Stomach (tissue), 9 donors: ENCODE data around the gene VWF. TPM values are rescaled to one million over a fixed set of nuclear protein-coding genes. Genes with fewer than 3 reads are reported as not detected.
A peak's percentile ranks its signal among the peaks of the same experiment; 100 is the strongest.

ENCODE experiments used
- DNase-seq, 2 donors: peaks; one replicate each; pipeline versions ENCODE4 v3.0.0 to v3.0.0-alpha.2; 2013 to 2019
- H3K27ac ChIP-seq, 5 donors: fragments of 200-600 bp in 4 of 5; sonication (generic) in 4 of 5; one replicate each; pipeline ENCODE4 v1.5.1; 2013 to 2019; ENCODE audit warnings: mild to moderate bottlenecking in 1 of 5, moderate library complexity in 1 of 5
- H3K27me3 ChIP-seq, 3 donors: fragments of 200-600 bp; sonication (generic); one replicate each; pipeline ENCODE4 v1.5.1; 2017 to 2019; ENCODE audit warnings: mixed run types in 1 of 3
- H3K36me3 ChIP-seq, 4 donors: fragments of 200-600 bp; sonication (generic); 1 replicate in 3 of 4; 2 replicates in 1 of 4; pipeline ENCODE4 v1.5.1; 2016 to 2019
- H3K4me1 ChIP-seq, 4 donors: fragments of 200-600 bp; sonication (generic); one replicate each; pipeline ENCODE4 v1.5.1; 2016 to 2019
- H3K4me3 ChIP-seq, 4 donors: fragments of 200-600 bp; sonication (generic) in 3 of 4; one replicate each; pipeline ENCODE4 v1.5.1; 2016 to 2019; ENCODE audit warnings: mild to moderate bottlenecking in 1 of 4
- H3K9me3 ChIP-seq, 4 donors: fragments of 200-600 bp; sonication (generic); one replicate each; pipeline ENCODE4 v1.5.1; 2016 to 2019
- CTCF ChIP-seq, 7 experiments: fragments of 450-650 bp in 4 of 7; fragments of 200-600 bp in 3 of 7; sonication (generic) in 3 of 7; IDR thresholded peaks; one replicate each; pipeline ENCODE4 v1.5.1; 2016 to 2019; ENCODE audit warnings: antibody characterized with exemption in 7 of 7, control low read depth in 2 of 7, mild to moderate bottlenecking in 1 of 7
- EP300 ChIP-seq: sonication (generic); formaldehyde crosslinking; IDR thresholded peaks from one replicate; pipeline ENCODE4 v1.6.1; 2017; ENCODE audit warnings: antibody characterized with exemption
- POLR2A ChIP-seq, 4 donors: fragments of 450-650 bp; IDR thresholded peaks; one replicate each; pipeline ENCODE4 v1.6.1; 2016; ENCODE audit warnings: antibody characterized with exemption in 4 of 4, control low read depth in 2 of 4, mild to moderate bottlenecking in 1 of 4, moderate library complexity in 1 of 4
- POLR2AphosphoS5 ChIP-seq, 3 donors: sonication (generic); formaldehyde crosslinking; IDR thresholded peaks; one replicate each; pipeline ENCODE4 v1.6.1; 2016; ENCODE audit warnings: antibody characterized with exemption in 3 of 3
- WGBS, 5 donors: extraction: QIAGEN DNeasy Blood & Tissue Kit in 3 of 5; methylation state at CpG; one replicate each; pipeline versions ENCODE4 v1.1.5 to v1.1.7; 2013 to 2018; 5-methylcytosine and 5-hydroxymethylcytosine counted together
- intact Hi-C: fragments of 100-400 bp; cut with DNase I; formaldehyde crosslinking; loops from one replicate; pipeline ENCODE4 v1.15.1; 2023; ENCODE audit warnings: low total_unique reads
- polyA plus RNA-seq, 3 donors: library from polyadenylated mRNA; stranded (reverse); fragments of 200-250 nt; gene quantifications; one replicate each; pipeline ENCODE4 v1.2.3, GENCODE V29; 2013
- total RNA-seq, 5 donors: library from RNA; depleted of rRNA; stranded (reverse); fragments of >200 nt; gene quantifications; one replicate each; pipeline versions ENCODE4 v1.1.0 to v1.2.3, GENCODE V29; 2014 to 2016
- donor health status: healthy with polysubstance abuse.
- donor health status: Bipolar disorder and iron deficiency.
- donor health status: healthy.

Gene VWF
- total and polyA plus RNA-seq, 8 donors: 3.1 to 103 (median 50.2) TPM

- no peaks in the 10 kb centered on the region for H3K36me3 ChIP-seq
- 24 to 41% (median 36%) methylated on average over 7 of the region's 7 CpGs for WGBS, 5 donors
- H3K4me1 ChIP-seq: peaks cover 8 to 24% (median 16%) of the 10 kb centered on the region in 4 donors
- intact Hi-C loops: no loop called here
- DNase-seq: peak in 1 of 2 donors; percentile 84
- H3K27ac ChIP-seq: peak overlapping the region in 3 of 5 donors; percentile 6 to 55 (median 53)
- H3K9me3 ChIP-seq: no peaks in the 10 kb centered on the region
- no peak for TF ChIP-seq EP300
- no peak for TF ChIP-seq POLR2A (IDR thresholded peaks at IDR 0.05)
- TF ChIP-seq POLR2AphosphoS5 (IDR thresholded peaks at IDR 0.05): no peak
- TF ChIP-seq CTCF (IDR thresholded peaks at IDR 0.05): no peak
- no peak overlapping the region for H3K4me3 ChIP-seq
- no peaks in the 10 kb centered on the region for H3K27me3 ChIP-seq
Observed at GRCh38 chr12:6084261-6084968, 40.1 kb downstream of the VWF start.

GRCh38 chr12:6083601-6084000 is 40.9 kb downstream of the VWF start:
- intact Hi-C loops: no loop called here
- Histone ChIP-seq H3K36me3 (no peaks in the 10 kb centered on the region), H3K9me3 (no peaks in the 10 kb centered on the region), H3K4me3 (no peak overlapping the region), H3K27ac (no peak overlapping the region), H3K27me3 (no peaks in the 10 kb centered on the region), H3K4me1 (peaks cover 8 to 16% (median 13%) of the 10 kb centered on the region in 4 donors)
- no peak for DNase-seq
- 69 to 84% (median 73%) methylated on average over 4 of the region's 4 CpGs for WGBS, 5 donors
- TF ChIP-seq POLR2A (IDR thresholded peaks at IDR 0.05) (no peak), EP300 (no peak), CTCF (IDR thresholded peaks at IDR 0.05) (no peak), POLR2AphosphoS5 (IDR thresholded peaks at IDR 0.05) (no peak)

GRCh38 chr12:6082613-6083012 is 41.9 kb downstream of the VWF start:
- no peaks in the 10 kb centered on the region for H3K27me3 ChIP-seq
- H3K27ac ChIP-seq: no peak overlapping the region
- H3K9me3 ChIP-seq: no peaks in the 10 kb centered on the region
- intact Hi-C loops: no loop called here
- no peak overlapping the region for H3K4me3 ChIP-seq
- 78 to 95% (median 89%) methylated on average over 3 of the region's 3 CpGs for WGBS, 5 donors
- H3K4me1 ChIP-seq: peaks cover 8 to 15% (median 11%) of the 10 kb centered on the region in 4 donors
- TF ChIP-seq POLR2A (IDR thresholded peaks at IDR 0.05) (no peak), POLR2AphosphoS5 (IDR thresholded peaks at IDR 0.05) (no peak), EP300 (no peak), CTCF (IDR thresholded peaks at IDR 0.05) (no peak)
- H3K36me3 ChIP-seq: no peaks in the 10 kb centered on the region
- DNase-seq: peak in 1 of 2 donors; percentile 14

- Histone ChIP-seq H3K4me1 (peaks cover 9 to 18% (median 15%) of the 10 kb centered on the region in 4 donors), H3K36me3 (no peaks in the 10 kb centered on the region), H3K27ac (no peak overlapping the region), H3K4me3 (no peak overlapping the region), H3K27me3 (peaks cover 0 to 6% (median 3%) of the 10 kb centered on the region in 3 donors), H3K9me3 (no peaks in the 10 kb centered on the region)
- TF ChIP-seq CTCF (IDR thresholded peaks at IDR 0.05) (no peak), POLR2AphosphoS5 (IDR thresholded peaks at IDR 0.05) (no peak), POLR2A (IDR thresholded peaks at IDR 0.05) (no peak), EP300 (no peak)
- intact Hi-C loops: no loop called here
- DNase-seq: no peak
- WGBS, 5 donors: 88 to 92% (median 90%) methylated on average over 17 to 18 of the region's 18 CpGs
Observed at GRCh38 chr12:6080149-6081045, 44.1 kb downstream of the VWF start.
